Activated CD8-positive, alpha-beta T cell treated with anti-CD3 and anti-CD28 coated beads, Interleukin-2, amount 10 ng/mL, durations not matched to agents 7 days and 5 days (primary cell): ENCODE data around the gene CLK1. TPM values are rescaled to one million over a fixed set of nuclear protein-coding genes. Genes with fewer than 3 reads are reported as not detected.
"Not testable (repeated sequence)": the region's sequence is repeated elsewhere in the genome, so short reads cannot be mapped to it uniquely, and the experiment has no call there.

Experiments used
- ATAC-seq: fragments of 150-1000 bp; cut with Tn5 transposase; one replicate; pipeline ENCODE4 v1.10.0; 2021; ENCODE audit warnings: moderate library complexity
- CTCF ChIA-PET: fragments of 350-600 bp; sonication (Branson Sonifier 250); formaldehyde crosslinking; loops from one replicate; lab custom pipeline; 2021; ENCODE audit warnings: antibody characterized with exemption; lab: Charles Lee
- POLR2A ChIA-PET: fragments of 350-600 bp; sonication (Branson Sonifier 250); formaldehyde crosslinking; loops from one replicate; lab custom pipeline; 2021; ENCODE audit warnings: antibody characterized with exemption; lab: Charles Lee
- DNase-seq: peaks from one replicate; pipeline ENCODE4 v3.0.0-alpha.2; 2020
- H3K27ac Mint-ChIP-seq: one replicate; pipeline ENCODE4 v1.8.0; 2021; ENCODE audit warnings: mild to moderate bottlenecking, mixed read lengths
- H3K27me3 Mint-ChIP-seq: one replicate; pipeline ENCODE4 v1.8.0; 2021; ENCODE audit warnings: low read depth, mixed read lengths
- H3K36me3 Mint-ChIP-seq: one replicate; pipeline ENCODE4 v1.8.0; 2021; ENCODE audit warnings: low read depth, mixed read lengths
- H3K4me1 Mint-ChIP-seq: one replicate; pipeline ENCODE4 v1.8.0; 2021; ENCODE audit warnings: low read depth, mixed read lengths
- H3K4me3 Mint-ChIP-seq: one replicate; pipeline ENCODE4 v1.8.0; 2021; ENCODE audit warnings: mild to moderate bottlenecking, mixed read lengths
- H3K9me3 Mint-ChIP-seq: one replicate; pipeline ENCODE4 v1.8.0; 2022; ENCODE audit warnings: mixed read lengths; ENCODE audit not compliant: insufficient read depth
- total RNA-seq, 2 experiments: library from RNA; stranded (reverse); gene quantifications; one replicate each; pipeline ENCODE4 v1.2.3, GENCODE V29; 2021

The CLK1 gene
- total RNA-seq, result 100 to 1,000 TPM; 122 to 126 TPM

DNA sequence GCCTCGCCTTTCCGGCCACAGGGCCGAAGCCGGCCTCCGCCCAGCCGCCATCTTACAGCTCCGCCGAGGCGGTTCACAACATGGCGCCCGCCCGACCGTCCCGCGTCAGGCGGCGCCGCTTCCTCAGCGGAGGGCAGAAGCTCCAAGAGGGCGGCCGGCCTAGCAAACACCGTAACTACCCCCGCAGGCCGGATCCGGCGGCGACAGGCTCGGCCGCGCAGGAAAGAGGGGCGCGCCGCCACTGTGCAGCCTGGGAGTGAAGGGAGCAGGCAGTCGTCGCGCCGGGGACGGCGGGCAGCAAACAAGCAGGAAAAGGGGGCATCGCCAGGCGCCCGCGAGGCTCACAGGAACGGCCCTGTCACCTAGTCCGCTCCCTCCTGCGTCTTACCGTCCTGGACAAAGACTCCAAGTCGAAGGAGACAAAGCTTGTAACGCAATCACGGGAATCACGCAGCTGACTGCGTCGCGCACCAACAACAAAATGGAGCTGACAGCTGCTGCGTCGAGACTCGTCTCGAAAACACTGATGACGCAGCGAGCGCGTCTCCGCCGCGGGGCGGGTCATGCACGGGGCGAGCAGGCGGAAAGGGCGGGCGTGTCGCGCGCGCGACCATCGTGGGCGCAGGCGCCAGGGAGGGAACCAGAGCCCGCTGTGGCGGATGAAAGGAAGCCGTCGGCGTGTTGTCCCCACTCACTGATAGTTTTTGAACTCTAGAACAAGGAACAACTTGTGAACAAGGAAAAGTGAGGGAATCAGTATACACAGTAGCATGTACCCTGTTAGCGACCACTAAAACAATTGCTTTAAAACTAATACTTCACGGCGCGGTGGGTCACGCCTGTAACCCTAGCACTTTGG is at the start of gene CLK1:
CLK1 (minus strand) TSS at position 483 of the 859 bp plus-strand sequence. CDS start 2,796 bp downstream, outside the sequence.
- Mint-ChIP-seq H3K27ac (peak within 1 kb of the TSS; percentile 100), H3K4me3 (peak within 1 kb of the TSS; percentile 95), H3K36me3 (peaks cover 54% of the 10 kb centered on the region), H3K27me3 (no peaks in the 10 kb centered on the region), H3K9me3 (no peaks in the 10 kb centered on the region), H3K4me1 (peaks cover 43% of the 10 kb centered on the region)
- DNase-seq (peak; percentile 97), ATAC-seq (peak; percentile 82)
- POLR2A ChIA-PET, result interaction anchor here (0.6 to 2.9 kb wide), 39 partner anchors 8 to 395 kb away, joined by 3 to 138 read pairs (median 8); partner anchors contain the start of genes BZW1, CASP10, CASP8 and CFLAR
- CTCF ChIA-PET, result interaction anchor here (1.0 to 2.6 kb wide), 10 partner anchors 17 to 368 kb away, joined by 3 to 15 read pairs (median 4); partner anchors contain the start of genes NIF3L1 and PPIL3

DNA sequence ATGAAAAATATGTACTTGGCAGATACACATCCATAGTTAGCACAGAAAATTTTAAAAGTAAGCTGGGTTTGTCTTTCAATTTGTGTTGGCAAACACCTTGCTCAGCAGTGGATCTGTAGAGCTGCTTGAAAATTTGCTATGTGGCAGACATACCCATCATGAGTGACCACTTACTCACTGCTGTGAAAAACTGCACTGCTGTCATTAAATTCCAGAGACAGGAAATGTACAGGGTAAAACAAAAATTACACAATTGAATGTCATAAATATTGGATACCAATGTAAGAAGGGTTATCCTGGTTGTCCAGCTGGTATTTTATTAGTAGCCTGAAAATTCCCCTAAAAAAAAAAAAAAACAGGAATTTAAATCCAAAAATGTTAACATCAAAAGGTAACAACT is 49.2 kb upstream of the CLK1 start:
- ChIA-PET POLR2A (no interaction called here), CTCF (interaction anchor here (1.1 to 4.2 kb wide), 4 partner anchors 8 to 264 kb away, joined by 3 to 22 read pairs (median 8); no protein-coding TSS in a partner anchor)
- Mint-ChIP-seq H3K36me3 (peaks cover 42% of the 10 kb centered on the region), H3K9me3 (no peaks in the 10 kb centered on the region), H3K27ac (no peak overlapping the region), H3K27me3 (no peaks in the 10 kb centered on the region), H3K4me1 (no peaks in the 10 kb centered on the region), H3K4me3 (no peak overlapping the region)
- ATAC-seq (no peak), DNase-seq (no peak)

DNA sequence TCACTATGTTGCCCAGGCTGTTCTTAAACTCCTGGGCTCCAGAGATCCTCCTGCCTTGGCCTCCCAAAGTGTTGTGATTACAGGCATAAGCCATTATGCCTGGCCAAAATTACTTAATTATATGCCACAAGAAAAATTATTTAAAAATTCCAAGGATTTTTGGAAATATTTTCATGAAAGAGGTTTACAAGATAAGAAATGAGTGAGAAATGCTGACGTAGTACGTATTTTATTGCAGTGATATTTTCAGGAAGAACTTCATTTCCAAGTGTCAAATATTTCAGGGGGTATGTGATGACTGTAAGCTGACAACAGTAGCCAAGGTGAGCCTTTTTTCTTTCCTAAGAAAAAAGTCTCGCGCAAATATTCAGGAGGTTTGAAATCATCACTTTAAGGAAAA is 45.5 kb upstream of the CLK1 start:
- H3K9me3 Mint-ChIP-seq, result no peaks in the 10 kb centered on the region
- no peaks in the 10 kb centered on the region for H3K4me1 Mint-ChIP-seq
- H3K27ac Mint-ChIP-seq, result no peak overlapping the region
- peaks cover 37% of the 10 kb centered on the region for H3K36me3 Mint-ChIP-seq
- no peak for ATAC-seq
- DNase-seq, result no peak
- H3K4me3 Mint-ChIP-seq, result no peak overlapping the region
- ChIA-PET CTCF (no interaction called here), POLR2A (no interaction called here)
- H3K27me3 Mint-ChIP-seq, result no peaks in the 10 kb centered on the region

DNA sequence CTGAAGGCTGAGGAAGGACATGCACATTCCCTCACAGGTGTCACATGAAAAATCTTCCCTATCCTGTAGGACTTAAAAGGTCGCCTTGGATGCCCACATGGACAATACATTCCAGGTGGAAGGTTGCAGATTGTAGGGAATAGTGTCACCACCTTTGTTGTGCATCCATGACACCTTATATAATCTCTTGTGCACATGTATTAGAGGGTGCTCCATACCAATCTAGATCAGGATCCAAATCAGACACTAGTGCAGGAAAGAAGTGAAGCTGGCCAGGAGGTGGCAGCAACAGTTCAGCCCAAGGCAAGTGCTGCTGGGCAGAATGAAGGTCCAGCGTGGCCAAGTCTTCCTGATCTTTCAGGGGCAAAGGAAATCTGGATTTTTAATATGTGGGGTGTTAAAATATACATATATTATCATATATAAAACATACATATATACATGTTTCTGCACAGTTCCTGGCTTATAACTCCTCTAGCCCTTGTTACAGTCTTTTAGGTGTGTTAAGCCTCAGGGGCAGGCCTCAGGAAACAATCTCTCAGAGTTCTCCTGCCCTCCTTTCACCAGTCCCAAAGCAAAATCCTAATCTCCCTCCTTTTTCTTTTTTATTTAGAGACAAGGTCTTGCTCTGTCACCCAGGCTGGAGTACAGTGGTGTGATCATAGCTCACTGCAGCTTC is 41.3 kb upstream of the CLK1 start:
- no peaks in the 10 kb centered on the region for H3K9me3 Mint-ChIP-seq
- no peak overlapping the region for H3K4me3 Mint-ChIP-seq
- no peaks in the 10 kb centered on the region for H3K27me3 Mint-ChIP-seq
- ChIA-PET CTCF (interaction anchor here (0.6 to 5.7 kb wide), 30 partner anchors 8 to 327 kb away, joined by 3 to 101 read pairs (median 4); partner anchors contain the start of genes CASP10, HYCC2, NDUFB3 and NIF3L1), POLR2A (interaction anchor here (0.7 to 1.8 kb wide), 5 partner anchors 58 to 326 kb away, joined by 3 to 9 read pairs (median 4); partner anchors contain the start of gene ORC2)
- H3K27ac Mint-ChIP-seq, result no peak overlapping the region
- peaks cover 33% of the 10 kb centered on the region for H3K36me3 Mint-ChIP-seq
- ATAC-seq (peak; percentile 57), DNase-seq (peak; percentile 69)
- H3K4me1 Mint-ChIP-seq, result peaks cover 10% of the 10 kb centered on the region

DNA sequence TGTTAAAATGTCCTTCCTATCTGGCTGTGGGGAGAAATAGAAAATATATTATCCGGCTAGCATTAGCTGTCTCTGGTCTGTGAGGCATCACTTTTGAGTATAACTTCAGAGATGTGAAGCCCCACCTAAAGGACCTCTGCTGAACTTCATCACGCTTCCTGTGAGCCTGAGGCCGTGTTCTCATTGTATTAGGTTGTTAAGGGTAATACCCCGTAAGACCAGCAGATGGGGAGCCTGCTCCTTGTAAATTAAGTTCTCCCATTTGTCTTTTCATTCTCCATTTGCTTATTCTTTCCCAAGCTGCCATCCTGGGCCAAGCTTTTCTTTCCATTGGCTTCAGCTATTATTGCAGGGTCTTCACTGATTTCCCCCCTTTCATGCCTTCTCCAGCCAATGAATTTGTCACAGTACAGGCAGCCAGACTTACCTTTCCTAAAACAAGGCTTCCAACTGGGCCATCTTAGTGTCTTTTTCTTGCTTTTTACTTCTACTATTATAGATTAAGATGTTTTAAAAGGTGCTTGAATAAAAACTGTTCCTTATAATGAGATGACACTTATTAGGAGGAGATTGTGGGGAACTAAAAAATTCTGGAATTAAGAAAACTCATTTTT is 37.1 kb upstream of the CLK1 start:
- ATAC-seq (peak; percentile 100), DNase-seq (peak; percentile 89)
- no peaks in the 10 kb centered on the region for H3K9me3 Mint-ChIP-seq
- peaks cover 24% of the 10 kb centered on the region for H3K4me1 Mint-ChIP-seq
- peak overlapping the region; percentile 25 for H3K27ac Mint-ChIP-seq
- no peaks in the 10 kb centered on the region for H3K27me3 Mint-ChIP-seq
- peaks cover 52% of the 10 kb centered on the region for H3K36me3 Mint-ChIP-seq
- H3K4me3 Mint-ChIP-seq, result no peak overlapping the region
- CTCF ChIA-PET, result interaction anchor here (0.7 to 2.1 kb wide), 34 partner anchors 9 to 550 kb away, joined by 3 to 35 read pairs (median 5); partner anchors contain the start of genes CASP10, HYCC2, NDUFB3 and NIF3L1
- POLR2A ChIA-PET, result interaction anchor here (0.6 to 1.6 kb wide), 8 partner anchors 12 to 281 kb away, joined by 3 to 10 read pairs (median 4); partner anchors contain the start of genes CASP10, CLK1, NIF3L1 and PPIL3

DNA sequence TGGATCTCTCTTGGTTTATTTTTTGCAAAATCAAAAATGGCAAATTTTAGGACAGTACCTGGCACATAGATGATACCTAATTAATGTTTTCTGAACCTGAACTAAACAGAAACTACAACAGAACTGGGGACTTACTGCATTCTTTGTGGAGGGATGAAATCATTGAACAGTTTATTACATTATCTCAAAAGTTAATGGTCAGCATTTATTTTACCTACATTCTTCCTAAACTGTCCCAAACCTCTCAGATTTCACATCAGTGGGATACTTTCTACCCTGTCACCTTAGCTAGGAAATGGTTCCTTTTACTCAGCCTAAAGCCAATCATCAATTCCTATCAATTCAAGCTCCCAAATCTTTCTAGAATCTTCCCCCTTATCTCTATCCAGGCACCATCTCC is 35.0 kb upstream of the CLK1 start:
- ChIA-PET POLR2A (interaction anchor here (2.3 kb wide), 1 partner anchor 10 kb away, joined by 9 read pairs; the partner anchor contains the start of genes NIF3L1 and PPIL3), CTCF (interaction anchor here (0.7 to 1.1 kb wide), 2 partner anchors 170 to 259 kb away, joined by 3 read pairs; no protein-coding TSS in a partner anchor)
- Mint-ChIP-seq H3K4me3 (no peak overlapping the region), H3K36me3 (peaks cover 55% of the 10 kb centered on the region), H3K27me3 (no peaks in the 10 kb centered on the region), H3K9me3 (no peaks in the 10 kb centered on the region), H3K27ac (no peak overlapping the region), H3K4me1 (peaks cover 24% of the 10 kb centered on the region)
- ATAC-seq (no peak), DNase-seq (no peak)

DNA sequence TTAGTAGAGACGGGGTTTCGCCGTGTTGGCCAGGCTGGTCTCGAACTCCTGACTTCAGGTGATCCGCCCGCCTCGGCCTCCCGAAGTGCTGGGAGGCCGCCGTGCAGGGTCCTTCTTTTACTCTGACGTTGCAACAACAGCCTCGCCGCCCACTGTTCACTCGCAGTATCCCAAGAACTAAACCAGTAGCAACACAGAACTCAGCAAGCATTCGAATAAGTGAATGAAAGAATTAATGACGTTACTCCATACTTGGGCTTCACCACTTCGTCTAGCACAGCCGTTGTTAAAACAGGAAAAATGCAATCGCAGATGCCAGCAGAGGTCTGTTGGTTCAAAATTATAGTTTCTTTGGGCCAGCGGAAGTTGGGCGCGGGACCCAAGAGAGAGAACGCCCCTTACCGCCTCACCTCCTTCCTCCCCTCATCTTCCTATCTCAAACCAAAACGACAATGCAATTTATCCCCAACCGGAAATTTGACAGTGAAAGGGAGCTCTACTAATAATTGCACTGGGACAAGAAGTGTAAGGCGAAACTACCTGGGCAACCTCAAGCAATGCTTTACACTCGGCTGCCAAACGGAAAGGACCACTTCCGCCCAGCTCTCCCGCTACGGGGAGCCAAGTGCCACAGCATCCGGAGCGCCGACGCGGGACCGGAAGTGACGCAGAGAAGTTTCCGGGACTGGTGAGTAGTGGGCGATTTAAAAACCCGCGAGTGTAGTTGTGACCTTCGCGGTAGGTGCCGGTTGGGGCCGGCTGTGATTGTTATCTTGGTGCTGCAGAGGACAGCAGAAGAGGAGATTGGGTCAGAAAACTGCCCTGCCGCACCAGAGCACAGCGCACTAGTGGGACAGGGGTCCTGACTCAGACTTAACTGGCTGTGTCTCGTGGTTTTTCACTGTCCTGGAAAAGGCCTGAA is 24.5 kb upstream of the CLK1 start, which contains the start of the genes NIF3L1 and PPIL3:
NIF3L1 (plus strand) TSS at position 668 of the 922 bp plus-strand sequence. CDS start 2,573 bp downstream, outside the sequence.
PPIL3 (minus strand) TSS at position 374 of the 922 bp plus-strand sequence. CDS start 1,462 bp downstream, outside the sequence.
- Mint-ChIP-seq H3K4me1 (peaks cover 49% of the 10 kb centered on the region), H3K4me3 (peak within 1 kb of the TSS; percentile 90), H3K9me3 (no peaks in the 10 kb centered on the region), H3K27ac (peak within 1 kb of the TSS; percentile 98), H3K36me3 (peaks cover 53% of the 10 kb centered on the region), H3K27me3 (no peaks in the 10 kb centered on the region)
- CTCF ChIA-PET, result interaction anchor here (0.6 to 3.2 kb wide), 15 partner anchors 12 to 365 kb away, joined by 3 to 23 read pairs (median 5); partner anchors contain the start of genes CASP10 and CLK1
- ATAC-seq (peak; percentile 86), DNase-seq (peak; percentile 99)
- POLR2A ChIA-PET, result interaction anchor here (0.6 to 5.4 kb wide), 34 partner anchors 9 to 525 kb away, joined by 3 to 138 read pairs (median 5); partner anchors contain the start of genes AOX1, CASP10, CASP8 and CFLAR

DNA sequence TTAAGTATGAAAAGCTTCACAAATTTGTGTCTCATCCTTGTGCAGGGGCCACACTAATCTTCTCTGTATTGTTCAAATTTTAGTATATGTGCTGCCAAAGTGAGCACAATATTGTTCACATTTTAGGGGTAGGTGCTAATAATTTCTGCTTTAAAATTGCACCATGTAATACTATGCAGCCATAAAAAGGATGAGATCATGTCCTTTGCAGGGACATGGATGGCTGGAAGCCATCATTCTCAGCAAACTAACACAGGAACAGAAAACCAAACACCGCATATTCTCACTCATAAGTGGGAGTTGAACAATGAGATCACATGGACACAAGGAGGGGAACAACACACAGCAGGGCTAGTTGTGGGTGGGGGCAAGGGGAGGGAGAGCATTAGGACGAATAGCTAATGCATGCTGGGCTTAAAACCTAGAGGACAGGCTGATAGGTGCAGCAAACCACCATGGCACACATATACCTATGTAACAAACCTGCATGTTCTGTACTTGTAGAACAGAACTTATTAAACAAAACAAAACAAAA is 17.3 kb upstream of the CLK1 start:
- POLR2A ChIA-PET, result interaction anchor here (0.6 to 5.2 kb wide), 3 partner anchors 11 to 66 kb away, joined by 3 to 26 read pairs (median 4); partner anchors contain the start of gene CLK1
- peaks cover 33% of the 10 kb centered on the region for H3K4me1 Mint-ChIP-seq

DNA sequence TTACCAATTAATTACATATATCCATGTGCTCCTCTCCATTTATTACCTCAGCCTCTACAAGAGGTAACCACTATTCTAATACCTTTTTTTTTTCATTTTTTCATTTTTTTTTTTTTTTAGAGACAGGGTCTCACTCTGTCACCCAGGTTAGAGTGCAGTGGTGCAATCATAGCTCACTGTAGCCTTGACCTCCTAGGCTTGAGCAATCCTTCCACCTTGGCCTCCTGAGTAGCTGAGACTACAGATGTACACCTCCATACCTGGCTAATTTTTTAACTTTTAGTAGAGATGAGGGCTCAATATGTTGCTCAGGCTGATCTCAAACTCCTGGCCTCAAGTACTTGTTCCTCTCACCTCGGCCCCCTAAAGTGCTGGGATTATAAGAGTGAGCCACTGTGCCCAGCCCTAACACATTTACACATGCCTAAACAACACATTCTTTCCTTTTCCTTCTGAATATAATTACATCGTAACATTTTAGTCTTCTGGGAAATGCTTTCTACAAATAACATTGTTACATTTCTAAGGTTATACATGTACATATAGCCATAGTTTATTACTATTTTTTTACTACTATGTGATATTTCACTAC is 13.9 kb upstream of the CLK1 start:
- H3K4me3 Mint-ChIP-seq, result no peak overlapping the region
- no peak overlapping the region for H3K27ac Mint-ChIP-seq
- peaks cover 70% of the 10 kb centered on the region for H3K36me3 Mint-ChIP-seq
- no peak for ATAC-seq
- POLR2A ChIA-PET, result interaction anchor here (1.0 to 1.4 kb wide), 4 partner anchors 9 to 14 kb away, joined by 3 to 12 read pairs (median 4); partner anchors contain the start of genes CLK1 and NIF3L1
- no peaks in the 10 kb centered on the region for H3K27me3 Mint-ChIP-seq
- no peak for DNase-seq
- CTCF ChIA-PET, result no interaction called here
- peaks cover 14% of the 10 kb centered on the region for H3K4me1 Mint-ChIP-seq
- no peaks in the 10 kb centered on the region for H3K9me3 Mint-ChIP-seq

More for the DNA sequence above, 17.3 kb upstream of the CLK1 start:
- not testable (repeated sequence) for DNase-seq, H3K4me3 Mint-ChIP-seq, H3K9me3 Mint-ChIP-seq, H3K27ac Mint-ChIP-seq, ATAC-seq, H3K27me3 Mint-ChIP-seq
- H3K36me3 Mint-ChIP-seq, result peaks cover 66% of the 10 kb centered on the region
- CTCF ChIA-PET, result interaction anchor here (1.5 kb wide), 1 partner anchor 17 kb away, joined by 4 read pairs; the partner anchor contains the start of gene CLK1
